GM23338 (cell line): ENCODE results near the gene SLC8A1. TPM values are rescaled to one million over a fixed set of nuclear protein-coding genes. Genes with fewer than 3 reads are reported as not detected.

Source experiments
- ATAC-seq: fragments of 200-7000 bp; cut with Tn5 transposase; 3 replicates; pipeline ENCODE4 v1.9.1; 2020
- DNase-seq: peaks from one replicate; pipeline ENCODE4 v3.0.0-alpha.2; 2015; ENCODE audit warnings: low spot score
- H2AFZ ChIP-seq: fragments of 200-600 bp; sonication (generic); 2 replicates; pipeline ENCODE4 v1.8.0; 2016; ENCODE audit warnings: antibody characterized with exemption, mild to moderate bottlenecking, moderate library complexity
- H3F3A ChIP-seq: fragments of 200-600 bp; sonication (generic); replicated peaks from 2 replicates; pipeline ENCODE4 v1.8.0; 2017; ENCODE audit warnings: antibody characterized with exemption, mixed run types, low read depth
- H3K27ac ChIP-seq: fragments of 200-600 bp; sonication (generic); 2 replicates; pipeline ENCODE4 v1.6.1; 2016; ENCODE audit warnings: low read depth
- H3K27me3 ChIP-seq: fragments of 200-600 bp; sonication (generic); 2 replicates; pipeline ENCODE4 v1.8.0; 2016; ENCODE audit warnings: mild to moderate bottlenecking, mixed run types, moderate library complexity; ENCODE audit not compliant: insufficient read depth
- H3K36me3 ChIP-seq: fragments of 200-600 bp; sonication (generic); 2 replicates; pipeline ENCODE4 v1.8.0; 2016; ENCODE audit warnings: mild to moderate bottlenecking; ENCODE audit not compliant: insufficient read depth
- H3K4me1 ChIP-seq: fragments of 200-600 bp; sonication (generic); 2 replicates; pipeline ENCODE4 v1.8.0; 2016; ENCODE audit warnings: mild to moderate bottlenecking, moderate library complexity; ENCODE audit not compliant: insufficient read depth
- H3K4me2 ChIP-seq: fragments of 200-600 bp; sonication (generic); 2 replicates; pipeline ENCODE4 v1.7.1; 2017; ENCODE audit warnings: mixed run types
- H3K4me3 ChIP-seq: fragments of 200-600 bp; sonication (generic); 2 replicates; pipeline ENCODE4 v1.6.1; 2016; ENCODE audit warnings: mixed run types
- H3K79me2 ChIP-seq: fragments of 200-600 bp; sonication (generic); replicated peaks from 2 replicates; pipeline ENCODE4 v1.8.0; 2017; ENCODE audit warnings: mild to moderate bottlenecking; ENCODE audit not compliant: insufficient read depth
- H3K9me2 ChIP-seq: fragments of 200-600 bp; sonication (generic); 2 replicates; pipeline ENCODE4 v1.8.0; 2017; ENCODE audit not compliant: insufficient read depth
- H4K20me1 ChIP-seq: fragments of 200-600 bp; sonication (generic); replicated peaks from 2 replicates; pipeline ENCODE4 v1.8.0; 2017; ENCODE audit warnings: mild to moderate bottlenecking; ENCODE audit not compliant: insufficient read depth
- H3K27ac Mint-ChIP-seq: 2 replicates; pipeline ENCODE4 v1.8.0; 2020; ENCODE audit warnings: inconsistent platforms, mild to moderate bottlenecking, moderate library complexity, mixed read lengths
- H3K27me3 Mint-ChIP-seq: 3 replicates; pipeline ENCODE4 v1.8.0; 2022; ENCODE audit warnings: low read depth, mild to moderate bottlenecking, moderate library complexity, mixed read lengths, inconsistent platforms; ENCODE audit not compliant: insufficient read depth, poor library complexity
- H3K36me3 Mint-ChIP-seq: 3 replicates; pipeline ENCODE4 v1.8.0; 2021; ENCODE audit warnings: low read depth, mild to moderate bottlenecking, inconsistent platforms, moderate library complexity, mixed read lengths
- H3K4me1 Mint-ChIP-seq: 3 replicates; pipeline ENCODE4 v1.8.0; 2020; ENCODE audit warnings: mild to moderate bottlenecking, inconsistent platforms, mixed read lengths
- H3K4me3 Mint-ChIP-seq: 3 replicates; pipeline ENCODE4 v1.8.0; 2021; ENCODE audit warnings: moderate library complexity, mild to moderate bottlenecking, inconsistent platforms, mixed read lengths
- H3K9me3 Mint-ChIP-seq: 3 replicates; pipeline ENCODE4 v1.8.0; 2020; ENCODE audit warnings: moderate library complexity, mild to moderate bottlenecking, inconsistent platforms, mixed read lengths
- CREB1 ChIP-seq: fragments of 250-450 bp; sonication (Bioruptor Pico); IDR thresholded peaks from 2 replicates; pipeline ENCODE4 v1.5.0; 2020; ENCODE audit warnings: low read depth, mild to moderate bottlenecking, moderate library complexity
- EZH2 ChIP-seq: fragments of 200-600 bp; sonication (generic); IDR thresholded peaks from one replicate; pipeline ENCODE4 v1.8.0; 2017; ENCODE audit warnings: antibody characterized with exemption, mild to moderate bottlenecking, low read depth; ENCODE audit not compliant: unreplicated experiment
- NANOG ChIP-seq: IDR thresholded peaks from 2 replicates; pipeline ENCODE4 v1.6.1; 2016; ENCODE audit warnings: antibody characterized with exemption, borderline replicate concordance
- STAT1 ChIP-seq: IDR thresholded peaks from one replicate; pipeline ENCODE4 v1.6.1; 2016; ENCODE audit warnings: antibody characterized with exemption; ENCODE audit not compliant: unreplicated experiment
- polyA plus RNA-seq: library from polyadenylated mRNA; unstranded; fragments of >200 nt; fragmentation: Nextera tagmentation; extraction: Ambion mirVana; gene quantifications from 2 replicates; pipeline ENCODE4 v1.2.1, GENCODE V29; 2016
- total RNA-seq: library from RNA; depleted of rRNA; stranded (reverse); fragments of >200 nt; shearing (Covaris generic); gene quantifications from 2 replicates; pipeline ENCODE4 v1.2.3, GENCODE V29; 2014
- TF ChIP-seq, protein P1 (sequence below): fragments of 250-450 bp; sonication (Bioruptor Pico); IDR thresholded peaks from 2 replicates; pipeline ENCODE4 v1.5.0; 2020; ENCODE audit warnings: mild to moderate bottlenecking, moderate library complexity
- TF ChIP-seq, protein P2 (sequence below): IDR thresholded peaks from one replicate; pipeline ENCODE4 v1.6.1; 2018; ENCODE audit warnings: antibody characterized with exemption; ENCODE audit not compliant: unreplicated experiment
- TF ChIP-seq, protein P3 (sequence below), 2 experiments: fragments of 200-600 bp in 1 of 2; sonication (generic) in 1 of 2; conservative IDR thresholded peaks; 2 replicates each; pipeline versions ENCODE4 v1.5.1 to v1.6.1; 2016 to 2017; ENCODE audit warnings: antibody characterized with exemption in 2 of 2, low read depth in 2 of 2, mild to moderate bottlenecking in 2 of 2, moderate library complexity in 1 of 2
- TF ChIP-seq, protein P4 (sequence below): IDR thresholded peaks from 2 replicates; pipeline ENCODE4 v1.6.1; 2016; ENCODE audit warnings: antibody characterized with exemption

SLC8A1 gene
- total and polyA plus RNA-seq, 2 experiments from 2014 or later: 2.5 to 3.3 TPM

DNA sequence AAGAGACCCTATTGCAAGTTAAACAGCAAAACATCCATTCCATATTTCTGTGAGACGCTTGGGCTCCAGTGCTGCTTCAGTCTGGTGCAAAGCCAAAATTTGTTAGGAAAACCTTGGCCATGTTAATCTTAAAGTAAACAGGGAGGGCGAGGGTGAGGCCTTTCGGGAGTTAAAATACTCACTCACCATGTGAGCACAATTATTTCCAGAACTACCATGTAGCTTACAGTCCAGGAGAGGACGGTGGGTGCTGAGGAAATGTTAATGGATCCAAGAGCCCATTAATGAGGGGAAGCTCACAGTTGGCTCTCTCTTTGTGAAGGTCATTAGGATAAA, 286.4 kb downstream of the SLC8A1 start:
- Histone ChIP-seq H3K4me2 (no peak overlapping the region), H3K36me3 (no peaks in the 10 kb centered on the region), H3K79me2 (no peaks in the 10 kb centered on the region), H4K20me1 (no peaks in the 10 kb centered on the region), H3K4me1 (no peaks in the 10 kb centered on the region), H3K9me2 (peaks cover 12% of the 10 kb centered on the region; the same call in 1 of the 2 replicates), H3K27me3 (no peaks in the 10 kb centered on the region), H3K27ac (no peak overlapping the region), H3F3A (no peaks in the 10 kb centered on the region), H3K4me3 (no peak overlapping the region), H2AFZ (no peak overlapping the region)
- no peak overlapping the region for H3K27ac Mint-ChIP-seq
- H3K4me1 Mint-ChIP-seq: no peaks in the 10 kb centered on the region
- TF ChIP-seq STAT1 (no peak), NANOG (no peak), EZH2 (no peak), CREB1 (CRISPR knock-in tag) (no peak)
- TF ChIP-seq, protein P1, sequence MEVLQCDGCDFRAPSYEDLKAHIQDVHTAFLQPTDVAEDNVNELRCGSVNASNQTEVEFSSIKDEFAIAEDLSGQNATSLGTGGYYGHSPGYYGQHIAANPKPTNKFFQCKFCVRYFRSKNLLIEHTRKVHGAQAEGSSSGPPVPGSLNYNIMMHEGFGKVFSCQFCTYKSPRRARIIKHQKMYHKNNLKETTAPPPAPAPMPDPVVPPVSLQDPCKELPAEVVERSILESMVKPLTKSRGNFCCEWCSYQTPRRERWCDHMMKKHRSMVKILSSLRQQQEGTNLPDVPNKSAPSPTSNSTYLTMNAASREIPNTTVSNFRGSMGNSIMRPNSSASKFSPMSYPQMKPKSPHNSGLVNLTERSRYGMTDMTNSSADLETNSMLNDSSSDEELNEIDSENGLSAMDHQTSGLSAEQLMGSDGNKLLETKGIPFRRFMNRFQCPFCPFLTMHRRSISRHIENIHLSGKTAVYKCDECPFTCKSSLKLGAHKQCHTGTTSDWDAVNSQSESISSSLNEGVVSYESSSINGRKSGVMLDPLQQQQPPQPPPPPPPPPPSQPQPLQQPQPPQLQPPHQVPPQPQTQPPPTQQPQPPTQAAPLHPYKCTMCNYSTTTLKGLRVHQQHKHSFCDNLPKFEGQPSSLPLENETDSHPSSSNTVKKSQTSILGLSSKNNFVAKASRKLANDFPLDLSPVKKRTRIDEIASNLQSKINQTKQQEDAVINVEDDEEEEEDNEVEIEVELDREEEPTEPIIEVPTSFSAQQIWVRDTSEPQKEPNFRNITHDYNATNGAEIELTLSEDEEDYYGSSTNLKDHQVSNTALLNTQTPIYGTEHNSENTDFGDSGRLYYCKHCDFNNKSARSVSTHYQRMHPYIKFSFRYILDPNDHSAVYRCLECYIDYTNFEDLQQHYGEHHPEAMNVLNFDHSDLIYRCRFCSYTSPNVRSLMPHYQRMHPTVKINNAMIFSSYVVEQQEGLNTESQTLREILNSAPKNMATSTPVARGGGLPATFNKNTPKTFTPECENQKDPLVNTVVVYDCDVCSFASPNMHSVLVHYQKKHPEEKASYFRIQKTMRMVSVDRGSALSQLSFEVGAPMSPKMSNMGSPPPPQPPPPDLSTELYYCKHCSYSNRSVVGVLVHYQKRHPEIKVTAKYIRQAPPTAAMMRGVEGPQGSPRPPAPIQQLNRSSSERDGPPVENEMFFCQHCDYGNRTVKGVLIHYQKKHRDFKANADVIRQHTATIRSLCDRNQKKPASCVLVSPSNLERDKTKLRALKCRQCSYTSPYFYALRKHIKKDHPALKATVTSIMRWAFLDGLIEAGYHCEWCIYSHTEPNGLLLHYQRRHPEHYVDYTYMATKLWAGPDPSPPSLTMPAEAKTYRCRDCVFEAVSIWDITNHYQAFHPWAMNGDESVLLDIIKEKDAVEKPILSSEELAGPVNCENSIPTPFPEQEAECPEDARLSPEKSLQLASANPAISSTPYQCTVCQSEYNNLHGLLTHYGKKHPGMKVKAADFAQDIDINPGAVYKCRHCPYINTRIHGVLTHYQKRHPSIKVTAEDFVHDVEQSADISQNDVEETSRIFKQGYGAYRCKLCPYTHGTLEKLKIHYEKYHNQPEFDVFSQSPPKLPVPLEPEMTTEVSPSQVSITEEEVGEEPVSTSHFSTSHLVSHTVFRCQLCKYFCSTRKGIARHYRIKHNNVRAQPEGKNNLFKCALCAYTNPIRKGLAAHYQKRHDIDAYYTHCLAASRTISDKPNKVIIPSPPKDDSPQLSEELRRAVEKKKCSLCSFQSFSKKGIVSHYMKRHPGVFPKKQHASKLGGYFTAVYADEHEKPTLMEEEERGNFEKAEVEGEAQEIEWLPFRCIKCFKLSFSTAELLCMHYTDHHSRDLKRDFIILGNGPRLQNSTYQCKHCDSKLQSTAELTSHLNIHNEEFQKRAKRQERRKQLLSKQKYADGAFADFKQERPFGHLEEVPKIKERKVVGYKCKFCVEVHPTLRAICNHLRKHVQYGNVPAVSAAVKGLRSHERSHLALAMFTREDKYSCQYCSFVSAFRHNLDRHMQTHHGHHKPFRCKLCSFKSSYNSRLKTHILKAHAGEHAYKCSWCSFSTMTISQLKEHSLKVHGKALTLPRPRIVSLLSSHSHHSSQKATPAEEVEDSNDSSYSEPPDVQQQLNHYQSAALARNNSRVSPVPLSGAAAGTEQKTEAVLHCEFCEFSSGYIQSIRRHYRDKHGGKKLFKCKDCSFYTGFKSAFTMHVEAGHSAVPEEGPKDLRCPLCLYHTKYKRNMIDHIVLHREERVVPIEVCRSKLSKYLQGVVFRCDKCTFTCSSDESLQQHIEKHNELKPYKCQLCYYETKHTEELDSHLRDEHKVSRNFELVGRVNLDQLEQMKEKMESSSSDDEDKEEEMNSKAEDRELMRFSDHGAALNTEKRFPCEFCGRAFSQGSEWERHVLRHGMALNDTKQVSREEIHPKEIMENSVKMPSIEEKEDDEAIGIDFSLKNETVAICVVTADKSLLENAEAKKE (CRISPR knock-in tag): no peak
- TF ChIP-seq, protein P2, sequence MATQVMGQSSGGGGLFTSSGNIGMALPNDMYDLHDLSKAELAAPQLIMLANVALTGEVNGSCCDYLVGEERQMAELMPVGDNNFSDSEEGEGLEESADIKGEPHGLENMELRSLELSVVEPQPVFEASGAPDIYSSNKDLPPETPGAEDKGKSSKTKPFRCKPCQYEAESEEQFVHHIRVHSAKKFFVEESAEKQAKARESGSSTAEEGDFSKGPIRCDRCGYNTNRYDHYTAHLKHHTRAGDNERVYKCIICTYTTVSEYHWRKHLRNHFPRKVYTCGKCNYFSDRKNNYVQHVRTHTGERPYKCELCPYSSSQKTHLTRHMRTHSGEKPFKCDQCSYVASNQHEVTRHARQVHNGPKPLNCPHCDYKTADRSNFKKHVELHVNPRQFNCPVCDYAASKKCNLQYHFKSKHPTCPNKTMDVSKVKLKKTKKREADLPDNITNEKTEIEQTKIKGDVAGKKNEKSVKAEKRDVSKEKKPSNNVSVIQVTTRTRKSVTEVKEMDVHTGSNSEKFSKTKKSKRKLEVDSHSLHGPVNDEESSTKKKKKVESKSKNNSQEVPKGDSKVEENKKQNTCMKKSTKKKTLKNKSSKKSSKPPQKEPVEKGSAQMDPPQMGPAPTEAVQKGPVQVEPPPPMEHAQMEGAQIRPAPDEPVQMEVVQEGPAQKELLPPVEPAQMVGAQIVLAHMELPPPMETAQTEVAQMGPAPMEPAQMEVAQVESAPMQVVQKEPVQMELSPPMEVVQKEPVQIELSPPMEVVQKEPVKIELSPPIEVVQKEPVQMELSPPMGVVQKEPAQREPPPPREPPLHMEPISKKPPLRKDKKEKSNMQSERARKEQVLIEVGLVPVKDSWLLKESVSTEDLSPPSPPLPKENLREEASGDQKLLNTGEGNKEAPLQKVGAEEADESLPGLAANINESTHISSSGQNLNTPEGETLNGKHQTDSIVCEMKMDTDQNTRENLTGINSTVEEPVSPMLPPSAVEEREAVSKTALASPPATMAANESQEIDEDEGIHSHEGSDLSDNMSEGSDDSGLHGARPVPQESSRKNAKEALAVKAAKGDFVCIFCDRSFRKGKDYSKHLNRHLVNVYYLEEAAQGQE: no peak
- TF ChIP-seq, protein P3, sequence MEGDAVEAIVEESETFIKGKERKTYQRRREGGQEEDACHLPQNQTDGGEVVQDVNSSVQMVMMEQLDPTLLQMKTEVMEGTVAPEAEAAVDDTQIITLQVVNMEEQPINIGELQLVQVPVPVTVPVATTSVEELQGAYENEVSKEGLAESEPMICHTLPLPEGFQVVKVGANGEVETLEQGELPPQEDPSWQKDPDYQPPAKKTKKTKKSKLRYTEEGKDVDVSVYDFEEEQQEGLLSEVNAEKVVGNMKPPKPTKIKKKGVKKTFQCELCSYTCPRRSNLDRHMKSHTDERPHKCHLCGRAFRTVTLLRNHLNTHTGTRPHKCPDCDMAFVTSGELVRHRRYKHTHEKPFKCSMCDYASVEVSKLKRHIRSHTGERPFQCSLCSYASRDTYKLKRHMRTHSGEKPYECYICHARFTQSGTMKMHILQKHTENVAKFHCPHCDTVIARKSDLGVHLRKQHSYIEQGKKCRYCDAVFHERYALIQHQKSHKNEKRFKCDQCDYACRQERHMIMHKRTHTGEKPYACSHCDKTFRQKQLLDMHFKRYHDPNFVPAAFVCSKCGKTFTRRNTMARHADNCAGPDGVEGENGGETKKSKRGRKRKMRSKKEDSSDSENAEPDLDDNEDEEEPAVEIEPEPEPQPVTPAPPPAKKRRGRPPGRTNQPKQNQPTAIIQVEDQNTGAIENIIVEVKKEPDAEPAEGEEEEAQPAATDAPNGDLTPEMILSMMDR (conservative IDR thresholded peaks at IDR 0.05; ENCODE audit: low read depth in 2 of 2): no peak
- TF ChIP-seq, protein P4, sequence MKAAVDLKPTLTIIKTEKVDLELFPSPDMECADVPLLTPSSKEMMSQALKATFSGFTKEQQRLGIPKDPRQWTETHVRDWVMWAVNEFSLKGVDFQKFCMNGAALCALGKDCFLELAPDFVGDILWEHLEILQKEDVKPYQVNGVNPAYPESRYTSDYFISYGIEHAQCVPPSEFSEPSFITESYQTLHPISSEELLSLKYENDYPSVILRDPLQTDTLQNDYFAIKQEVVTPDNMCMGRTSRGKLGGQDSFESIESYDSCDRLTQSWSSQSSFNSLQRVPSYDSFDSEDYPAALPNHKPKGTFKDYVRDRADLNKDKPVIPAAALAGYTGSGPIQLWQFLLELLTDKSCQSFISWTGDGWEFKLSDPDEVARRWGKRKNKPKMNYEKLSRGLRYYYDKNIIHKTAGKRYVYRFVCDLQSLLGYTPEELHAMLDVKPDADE: no peak
- DNase-seq (no peak), ATAC-seq (no peak)
- peaks cover 2% of the 10 kb centered on the region for H3K27me3 Mint-ChIP-seq
- no peak overlapping the region for H3K4me3 Mint-ChIP-seq
- H3K9me3 Mint-ChIP-seq: no peaks in the 10 kb centered on the region
- H3K36me3 Mint-ChIP-seq: no peaks in the 10 kb centered on the region
